Right hindlimb (tissue), 1 donor: Measurements from ENCODE around the gene NANS.
"Not testable (repeated sequence)": the region's sequence is repeated elsewhere in the genome, so short reads cannot be mapped to it uniquely, and the experiment has no call there.

Experiments used
- DNase-seq: peaks from one replicate; pipeline ENCODE4 v3.0.0-alpha.2; 2018

The NANS gene

GRCh38 chr9:98104445-98104881, 47.9 kb downstream of the NANS start:
- DNase-seq = no peak

- DNase-seq = no peak
Measured at GRCh38 chr9:98105006-98105405, 48.5 kb downstream of the NANS start.

DNA sequence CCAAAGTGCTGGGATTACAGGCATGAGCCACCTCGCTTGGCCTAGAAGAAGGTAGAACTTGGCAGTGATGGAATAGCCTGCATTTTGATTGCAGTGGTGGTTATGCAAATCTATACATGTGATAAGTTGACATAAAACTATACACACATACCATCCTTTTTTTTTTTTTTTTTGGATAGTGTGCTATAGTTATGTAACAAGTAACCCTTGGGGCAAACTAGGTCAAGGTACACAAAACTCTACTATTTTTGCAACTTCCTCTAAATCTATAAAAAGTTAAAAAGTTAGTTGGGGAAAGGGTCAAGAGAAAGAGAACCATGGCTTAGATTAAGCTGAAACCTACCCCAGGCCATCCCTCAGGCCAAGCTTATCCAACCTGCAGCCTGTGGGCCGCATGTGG, 51.4 kb downstream of the NANS start:
- DNase-seq = no peak

DNA sequence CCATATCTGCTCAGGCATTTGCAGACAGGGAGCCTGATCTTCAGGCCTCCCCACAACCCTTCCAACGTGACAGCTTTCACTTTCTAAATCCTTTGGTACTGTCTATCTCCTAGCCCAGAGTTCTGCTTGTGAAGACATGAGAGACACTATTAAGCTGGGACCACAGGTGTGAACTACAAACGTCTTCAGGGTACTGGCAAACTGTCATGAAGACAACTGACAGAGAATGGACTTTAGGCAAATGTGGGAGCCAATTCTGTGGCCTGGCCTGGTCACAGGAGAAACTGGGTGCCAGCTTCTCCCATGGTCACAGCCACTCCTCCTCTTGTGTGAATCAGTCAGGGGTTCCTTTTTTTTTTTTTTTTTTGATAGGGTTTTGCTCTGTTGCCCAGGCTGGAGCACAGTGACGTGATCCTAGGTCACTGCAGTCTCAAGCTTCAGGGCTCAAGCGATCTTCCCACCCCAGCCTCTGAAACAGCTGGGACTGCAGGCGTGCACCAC, 52.0 kb downstream of the NANS start:
- DNase-seq = no peak

DNA sequence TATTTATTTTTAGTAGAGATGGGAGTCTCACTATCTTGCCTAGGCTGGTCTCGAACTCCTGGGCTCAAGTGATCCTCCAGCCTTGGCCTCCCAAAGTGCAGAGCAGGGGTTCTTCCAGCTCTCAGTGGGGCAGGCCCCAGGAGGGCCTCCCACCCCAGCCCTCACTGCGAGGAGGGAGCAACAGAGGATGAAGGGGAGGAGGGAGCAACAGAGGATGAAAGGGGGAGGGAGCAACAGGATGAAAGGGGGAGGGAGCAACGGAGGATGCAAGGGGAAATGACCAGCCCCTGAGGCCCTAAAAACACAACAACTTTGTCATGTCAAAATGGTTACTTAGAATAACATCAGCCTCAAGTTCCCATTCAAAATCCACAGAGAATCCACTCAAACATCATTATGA, 52.5 kb downstream of the NANS start:
- no peak for DNase-seq

- DNase-seq = not testable (repeated sequence)
Measured at GRCh38 chr9:98117097-98117496, 60.6 kb downstream of the NANS start.

- no peak for DNase-seq
Measured at GRCh38 chr9:98117984-98118639, 61.6 kb downstream of the NANS start.

- DNase-seq = peak; percentile 41
Measured at GRCh38 chr9:98118640-98119601, 62.4 kb downstream of the NANS start, which contains the start of gene TRIM14. TRIM14 (minus strand) TSS chr9:98119222; CDS start chr9:98119188, 34 bp downstream.

DNA sequence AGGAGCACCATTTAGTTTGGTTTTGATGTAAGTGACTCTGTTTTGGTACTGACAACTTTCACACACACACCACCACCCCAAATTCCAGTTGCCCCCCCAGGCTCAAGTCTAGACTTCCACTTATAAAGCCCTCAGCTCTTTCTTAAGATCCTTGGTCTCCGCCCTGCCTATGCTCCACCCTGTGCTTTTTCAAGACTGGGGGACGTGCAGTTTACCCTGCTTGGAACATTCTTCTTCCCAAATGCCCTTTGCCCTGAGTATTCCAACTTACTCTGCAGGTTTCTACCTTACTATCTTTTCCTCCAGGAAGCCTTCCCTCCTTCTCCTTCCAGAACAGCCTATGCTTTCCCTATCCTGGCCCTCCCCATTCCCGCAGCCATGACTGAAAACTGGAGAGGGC, 63.9 kb downstream of the NANS start:
- no peak for DNase-seq

GRCh38 chr9:98121058-98121457, 64.5 kb downstream of the NANS start:
- DNase-seq = peak; percentile 36

- not testable (repeated sequence) for DNase-seq
Measured at GRCh38 chr9:98124091-98124490, 67.6 kb downstream of the NANS start.

DNA sequence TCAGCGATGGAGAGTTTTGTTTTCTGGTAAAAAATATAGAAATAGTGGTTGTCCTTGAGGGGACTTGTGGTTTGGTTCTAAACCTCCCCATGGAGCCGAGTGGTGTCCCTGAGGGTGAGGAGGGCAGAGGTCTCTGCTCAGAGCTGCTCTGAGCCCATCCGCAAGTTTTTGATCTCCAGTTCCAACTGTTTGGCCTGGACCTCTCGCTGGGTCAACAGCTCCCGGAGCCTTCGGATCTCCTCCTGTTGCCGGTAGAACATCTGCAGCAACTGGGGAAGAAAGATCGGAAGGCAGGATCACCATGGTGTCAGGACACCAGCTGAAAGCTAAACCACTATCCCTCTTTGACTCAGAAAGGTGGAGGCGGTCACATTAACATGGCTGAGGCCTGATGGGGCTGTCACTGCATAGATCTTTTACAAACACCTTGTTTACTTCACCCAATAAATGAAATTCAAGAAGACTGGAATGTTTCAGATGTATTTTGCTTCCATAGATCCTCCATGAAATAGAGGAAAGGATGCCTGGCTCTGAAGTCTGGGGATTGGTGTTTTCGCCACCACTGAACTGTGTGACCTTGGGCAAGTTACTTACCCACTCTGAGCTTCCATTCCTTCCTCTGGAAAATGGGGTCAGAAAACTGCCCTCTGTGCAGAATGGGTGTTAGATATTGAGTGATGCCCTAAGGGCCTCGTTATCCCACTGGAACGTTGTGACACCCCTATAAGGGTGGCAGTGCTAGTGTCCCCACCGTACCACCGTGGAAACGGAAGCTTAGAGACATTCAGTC, 68.3 kb downstream of the NANS start:
- DNase-seq = no peak

- no peak for DNase-seq
Measured at GRCh38 chr9:98127226-98127625, 70.7 kb downstream of the NANS start.

DNA sequence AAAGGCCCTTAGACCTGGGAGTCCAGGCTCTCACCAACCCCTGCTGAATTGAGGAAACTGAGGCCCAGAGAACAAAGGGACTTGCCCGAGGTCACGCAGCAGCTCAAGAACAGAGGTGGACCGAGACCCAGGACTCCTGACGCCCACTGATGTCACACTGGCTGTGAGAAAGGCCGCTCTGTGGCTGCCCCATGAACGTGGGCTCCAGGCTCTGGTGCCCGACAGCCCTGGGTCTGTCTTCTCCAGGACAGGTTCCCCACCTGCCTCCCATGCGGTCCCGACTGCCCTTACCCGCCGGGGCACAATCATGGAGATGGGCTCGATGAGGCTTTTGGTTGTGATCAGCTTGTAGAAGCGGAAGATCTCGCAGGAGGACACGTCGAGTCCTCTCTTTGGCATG, 71.8 kb downstream of the NANS start:
- DNase-seq = no peak

DNA sequence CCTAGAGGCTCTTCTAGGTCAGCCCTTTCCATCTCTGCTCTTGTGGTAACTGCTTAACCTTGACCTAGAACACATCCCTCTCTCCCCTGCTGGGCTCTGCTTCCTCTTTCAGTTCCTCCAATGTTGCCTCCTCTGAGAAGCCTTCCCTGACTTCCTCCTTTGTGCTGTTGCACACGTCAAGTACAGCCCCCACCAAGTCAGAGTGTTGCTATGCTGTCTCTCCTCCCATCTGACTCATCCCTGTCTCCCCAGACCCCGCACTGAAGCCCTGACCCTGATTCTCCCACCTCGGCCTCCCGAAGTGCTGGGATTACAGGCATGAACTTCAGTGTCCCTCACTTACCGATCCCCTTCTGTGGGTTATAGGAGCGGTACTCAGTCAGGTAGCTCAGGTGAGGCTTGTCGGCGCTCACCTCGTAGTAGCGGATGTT, 72.9 kb downstream of the NANS start:
- no peak for DNase-seq

DNA sequence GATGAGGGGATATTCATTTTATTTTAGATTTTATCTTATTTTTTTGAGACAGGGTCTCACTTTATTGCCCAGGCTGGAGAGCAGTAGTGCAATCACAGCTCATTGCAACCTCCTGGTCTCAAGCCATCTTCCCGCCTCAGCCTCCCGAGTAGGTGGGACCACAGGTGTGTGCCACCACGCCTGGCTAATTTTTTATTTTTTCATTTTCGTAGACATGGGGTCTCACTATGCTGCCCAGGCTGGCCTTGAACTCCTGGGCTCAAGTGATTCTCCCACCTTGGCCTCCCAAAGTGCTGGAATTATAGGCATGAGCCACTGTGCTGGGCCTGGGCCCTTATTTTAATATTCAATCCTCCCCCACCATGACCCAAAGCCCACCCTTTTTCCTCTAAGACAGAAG, 73.5 kb downstream of the NANS start:
- DNase-seq = not testable (repeated sequence)

DNA sequence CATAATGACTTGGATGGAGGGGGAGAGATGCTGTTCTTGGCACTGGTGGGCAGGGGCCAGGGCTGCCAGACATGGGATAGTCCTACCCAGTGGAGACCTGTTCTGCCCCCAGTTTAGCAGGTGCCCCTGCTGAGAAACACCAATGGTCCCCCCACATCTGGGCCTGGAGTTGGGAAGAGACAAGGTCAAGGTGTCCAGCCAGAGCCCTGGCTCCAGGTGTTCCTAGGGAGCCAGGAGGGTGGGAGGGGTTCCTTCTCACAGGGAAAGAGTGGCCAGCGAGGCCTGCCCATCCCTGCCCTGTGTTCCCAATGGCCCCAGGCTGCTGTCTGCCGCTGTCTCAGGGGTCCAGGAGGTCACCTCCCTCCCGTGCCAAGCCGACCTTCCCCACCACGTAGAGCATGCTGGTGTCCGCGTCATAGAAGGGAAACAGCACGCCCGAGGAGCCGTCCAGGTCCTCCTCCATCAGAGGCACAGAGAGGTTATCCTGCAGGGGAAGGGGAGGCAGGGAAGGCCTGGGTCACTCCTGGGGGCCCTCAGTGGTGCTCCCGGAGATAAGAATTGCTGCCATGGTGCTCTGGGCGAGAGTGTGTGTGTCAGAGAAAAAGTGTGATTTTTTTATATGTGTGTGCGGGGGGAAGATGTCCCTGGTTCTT, 74.2 kb downstream of the NANS start:
- DNase-seq = no peak

DNA sequence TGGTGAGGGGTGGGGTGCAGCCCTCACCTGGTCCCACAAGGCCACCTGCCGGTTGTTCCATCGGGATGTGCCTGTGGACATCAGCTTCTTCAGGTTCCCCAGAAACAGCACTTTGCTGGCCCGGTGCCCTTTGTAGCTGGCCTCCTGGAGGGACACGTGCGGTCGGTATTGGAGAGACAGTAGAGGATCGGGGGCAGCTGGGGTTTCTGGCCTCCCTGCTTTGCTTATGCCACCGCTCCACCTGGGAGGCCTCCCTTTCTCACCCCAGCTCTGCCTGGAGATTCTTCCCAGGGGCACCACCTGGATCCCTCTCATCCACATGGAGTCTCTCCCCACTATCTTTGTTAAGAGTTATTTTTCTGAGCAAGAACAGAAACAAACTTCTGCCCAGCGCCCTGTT, 75.6 kb downstream of the NANS start:
- DNase-seq = no peak
